A673 (cell line): ENCODE data around the gene ASCL2. TPM values are rescaled to one million over a fixed set of nuclear protein-coding genes. Genes with fewer than 3 reads are reported as not detected.

Source experiments
- BruUV-seq: library from RNA; stranded (reverse); fragments of 400-500 nt; replicated peaks from 2 replicates; lab custom pipeline; 2021; lab: Mats Ljungman, UMichigan
- CTCF ChIA-PET: fragments of 300-600 bp; sonication (Branson Sonifier 250); formaldehyde crosslinking; loops from one replicate; lab custom pipeline; 2022; ENCODE audit warnings: antibody characterized with exemption; lab: Charles Lee
- POLR2A ChIA-PET: fragments of 300-600 bp; sonication (Branson Sonifier 250); formaldehyde crosslinking; loops from one replicate; lab custom pipeline; 2022; ENCODE audit warnings: antibody characterized with exemption; ENCODE audit not compliant: low non-redundant PET; lab: Charles Lee
- DNase-seq: peaks from one replicate; pipeline ENCODE4 v3.0.0-alpha.2; 2015; ENCODE audit warnings: low spot score
- H3K27ac ChIP-seq: fragments of 200-600 bp; sonication (generic); 2 replicates; pipeline ENCODE4 v1.5.1; 2016; ENCODE audit warnings: mixed run types, low read depth, mild to moderate bottlenecking, mixed read lengths, antibody characterized with exemption, low read length; ENCODE audit not compliant: poor library complexity, severe bottlenecking
- H3K27me3 ChIP-seq: fragments of 200-600 bp; sonication (generic); replicated peaks from 2 replicates; pipeline ENCODE4 v1.6.1; 2017; ENCODE audit warnings: mixed run types, low read depth, mild to moderate bottlenecking, mixed read lengths, antibody characterized with exemption, low read length; ENCODE audit not compliant: insufficient read depth, poor library complexity
- H3K36me3 ChIP-seq: fragments of 200-600 bp; sonication (generic); 2 replicates; pipeline ENCODE4 v1.6.1; 2016; ENCODE audit warnings: mixed run types, mild to moderate bottlenecking, mixed read lengths, antibody characterized with exemption, low read length; ENCODE audit not compliant: insufficient read depth, poor library complexity, severe bottlenecking
- H3K4me1 ChIP-seq: fragments of 200-600 bp; sonication (generic); 2 replicates; pipeline ENCODE4 v1.6.1; 2017; ENCODE audit warnings: mixed run types, mild to moderate bottlenecking, mixed read lengths, antibody characterized with exemption, low read length; ENCODE audit not compliant: insufficient read depth, poor library complexity, severe bottlenecking
- H3K4me3 ChIP-seq: fragments of 200-600 bp; sonication (generic); 2 replicates; pipeline ENCODE4 v1.5.1; 2016; ENCODE audit warnings: low read depth, mixed run types, mild to moderate bottlenecking, mixed read lengths, low read length; ENCODE audit not compliant: poor library complexity, severe bottlenecking
- H3K9me3 ChIP-seq: fragments of 200-600 bp; sonication (generic); 2 replicates; pipeline ENCODE4 v1.6.1; 2016; ENCODE audit warnings: mixed run types, low read depth, mild to moderate bottlenecking, mixed read lengths, antibody characterized with exemption, low read length; ENCODE audit not compliant: poor library complexity, severe bottlenecking
- EZH2 ChIP-seq: fragments of 200-600 bp; sonication (generic); IDR thresholded peaks from 2 replicates; pipeline ENCODE4 v1.6.1; 2017; ENCODE audit warnings: borderline replicate concordance, low read depth, mild to moderate bottlenecking, mixed read lengths, antibody characterized with exemption, low read length; ENCODE audit not compliant: poor library complexity, severe bottlenecking
- intact Hi-C: fragments of 100-400 bp; cut with micrococcal nuclease; formaldehyde crosslinking; loops from one replicate; pipeline ENCODE4 v1.10.0; 2022; ENCODE audit not compliant: unreplicated experiment
- total RNA-seq: library from RNA; stranded (reverse); gene quantifications from 2 replicates; pipeline ENCODE4 v1.2.3, GENCODE V29; 2021
- TF ChIP-seq, protein P1 (sequence below): fragments of 300-800, 200-600 bp; sonication (generic); conservative IDR thresholded peaks from 2 replicates; pipeline ENCODE4 v1.5.1; 2017; ENCODE audit warnings: low read depth, mild to moderate bottlenecking, antibody characterized with exemption, low read length, moderate library complexity, mixed read lengths

Gene ASCL2
- total RNA-seq, 1 experiment from 2014 or later, result not detected

DNA sequence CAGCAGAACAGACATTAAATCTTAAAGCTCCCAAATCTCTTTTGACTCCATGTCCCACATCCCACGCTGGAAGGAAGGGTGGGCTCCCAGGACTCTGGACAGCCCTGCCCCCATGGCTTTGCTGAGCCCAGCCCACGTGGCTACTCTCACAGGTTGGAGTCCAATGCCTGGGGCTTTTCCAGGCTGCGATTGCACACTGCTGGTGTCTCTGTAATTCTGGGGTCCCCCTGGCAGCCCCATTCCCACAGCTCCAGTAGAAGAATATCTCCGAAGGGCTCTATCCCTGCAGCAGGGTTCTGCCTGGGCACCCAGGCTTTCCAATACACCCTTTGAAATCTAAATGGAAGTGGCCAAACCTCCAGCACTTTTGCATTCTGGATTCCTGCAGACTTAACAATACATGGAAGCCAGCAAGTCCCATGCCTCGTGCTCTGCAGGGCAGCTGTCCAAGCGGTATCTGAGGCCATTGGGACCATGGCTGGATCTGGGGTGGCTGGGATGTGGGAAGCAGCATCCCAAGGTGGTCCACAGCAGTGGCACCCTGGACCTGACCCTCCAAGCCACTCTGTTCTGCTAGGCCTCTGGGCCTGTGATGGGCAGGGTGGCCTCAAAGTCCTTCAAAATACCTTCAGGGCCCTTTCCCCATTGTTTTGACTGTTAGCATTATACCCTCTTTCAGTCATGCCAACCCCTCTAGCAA lies 50.9 kb downstream of the ASCL2 start:
- TF ChIP-seq, protein P1, sequence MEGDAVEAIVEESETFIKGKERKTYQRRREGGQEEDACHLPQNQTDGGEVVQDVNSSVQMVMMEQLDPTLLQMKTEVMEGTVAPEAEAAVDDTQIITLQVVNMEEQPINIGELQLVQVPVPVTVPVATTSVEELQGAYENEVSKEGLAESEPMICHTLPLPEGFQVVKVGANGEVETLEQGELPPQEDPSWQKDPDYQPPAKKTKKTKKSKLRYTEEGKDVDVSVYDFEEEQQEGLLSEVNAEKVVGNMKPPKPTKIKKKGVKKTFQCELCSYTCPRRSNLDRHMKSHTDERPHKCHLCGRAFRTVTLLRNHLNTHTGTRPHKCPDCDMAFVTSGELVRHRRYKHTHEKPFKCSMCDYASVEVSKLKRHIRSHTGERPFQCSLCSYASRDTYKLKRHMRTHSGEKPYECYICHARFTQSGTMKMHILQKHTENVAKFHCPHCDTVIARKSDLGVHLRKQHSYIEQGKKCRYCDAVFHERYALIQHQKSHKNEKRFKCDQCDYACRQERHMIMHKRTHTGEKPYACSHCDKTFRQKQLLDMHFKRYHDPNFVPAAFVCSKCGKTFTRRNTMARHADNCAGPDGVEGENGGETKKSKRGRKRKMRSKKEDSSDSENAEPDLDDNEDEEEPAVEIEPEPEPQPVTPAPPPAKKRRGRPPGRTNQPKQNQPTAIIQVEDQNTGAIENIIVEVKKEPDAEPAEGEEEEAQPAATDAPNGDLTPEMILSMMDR, result no peak
- no peak for TF ChIP-seq EZH2
- no peak for DNase-seq
- Histone ChIP-seq H3K4me1 (no peaks in the 10 kb centered on the region), H3K4me3 (no peak overlapping the region), H3K36me3 (no peaks in the 10 kb centered on the region), H3K9me3 (no peaks in the 10 kb centered on the region), H3K27ac (no peak overlapping the region), H3K27me3 (peaks cover 3% of the 10 kb centered on the region)
- intact Hi-C loops, result no loop called here
- ChIA-PET POLR2A (no interaction called here), CTCF (no interaction called here)
- no TSS peak for BruUV-seq

Other genes with a start within 250 kb of the ASCL2 start
- 0.17 and 0.20 TPM in 2 replicates for gene IGF2, start 131.2 kb downstream of the ASCL2 start, total RNA-seq
- not detected in 2 replicates for gene INS, start 109.4 kb downstream of the ASCL2 start, total RNA-seq
- not detected in 2 replicates for gene TH, start 98.8 kb downstream of the ASCL2 start, total RNA-seq
- gene C11orf21, start 31.3 kb upstream of the ASCL2 start, total RNA-seq, result not detected in 2 replicates
- not detected in 2 replicates for gene TSPAN32, start 31.4 kb upstream of the ASCL2 start, total RNA-seq
- gene CD81, start 106.7 kb upstream of the ASCL2 start, total RNA-seq, result 183 and 194 TPM in 2 replicates
- gene TSSC4, start 130.2 kb upstream of the ASCL2 start, total RNA-seq, result 41.3 and 46.8 TPM in 2 replicates
- not detected in 2 replicates for gene TRPM5, start 173.9 kb upstream of the ASCL2 start, total RNA-seq
- not detected in 2 replicates for gene KCNQ1, start 174.4 kb upstream of the ASCL2 start, total RNA-seq